ENCODE measurements around the gene LIPH. TPM values are rescaled to one million over a fixed set of nuclear protein-coding genes. Genes with fewer than 3 reads are reported as not detected.

LIPH gene
- polyA plus RNA-seq, 3 donors: not detected

GRCh38 chr3:185585859-185586685 is 33.7 kb upstream of the LIPH start, which contains the start of gene SENP2:
Gene SENP2, plus strand, starts transcription at chr3:185586295. Its CDS starts 119 bp downstream, at chr3:185586414.
- WGBS (ENCODE audit: insufficient coverage): under 1% methylated on average over 57 of the region's 64 CpGs
- no peak for TF ChIP-seq CTCF (IDR thresholded peaks at IDR 0.05)

GRCh38 chr3:185585518-185585858 is 33.1 kb upstream of the LIPH start:
- H3K9ac ChIP-seq (ENCODE audit: insufficient read depth, low read length, poor library complexity, severe bottlenecking): peak overlapping the region; percentile 97
- H3K27ac Mint-ChIP-seq: peak overlapping the region; percentile 96 to 98 (median 97)
- intact Hi-C loops (cut with micrococcal nuclease): no loop called here
- no peaks in the 10 kb centered on the region for H3K36me3 ChIP-seq (replicated peaks in 1 of 2; ENCODE audit: control insufficient read depth in 1 of 2, insufficient read depth in 2 of 2, low read length in 2 of 2)
- H3K9me3 Mint-ChIP-seq: peaks cover 0 to 2% (median 0%) of the 10 kb centered on the region in 7 donors
- H2AFZ ChIP-seq (ENCODE audit: insufficient read depth, low read depth, low read length, poor library complexity, severe bottlenecking): peak overlapping the region; percentile 83
- no peak for DNase-seq
- no peaks in the 10 kb centered on the region for H3K27me3 ChIP-seq (ENCODE audit: control insufficient read depth in 2 of 2, insufficient read depth in 2 of 2, low read length in 2 of 2)
- peak overlapping the region; percentile 44 to 96 (median 93) for H3K4me3 ChIP-seq (replicated peaks in 1 of 3; ENCODE audit: low read depth in 2 of 3, low read length in 3 of 3)
- peaks cover 14 to 18% of the 10 kb centered on the region in 2 donors for H3K4me1 ChIP-seq (ENCODE audit: control insufficient read depth in 1 of 2, insufficient read depth in 2 of 2, low read length in 2 of 2)
- peaks cover 0 to 2% (median 2%) of the 10 kb centered on the region in 3 donors for H3K27me3 Mint-ChIP-seq (ENCODE audit: low read depth in 3 of 3)
- H3K4me1 Mint-ChIP-seq: peaks cover 27% of the 10 kb centered on the region
- H3K79me2 ChIP-seq (ENCODE audit: insufficient read depth, low read length): peaks cover 40% of the 10 kb centered on the region
- H3K9me3 ChIP-seq (replicated peaks in 1 of 2; ENCODE audit: control insufficient read depth in 1 of 2, insufficient read depth in 1 of 2, low read length in 2 of 2): no peaks in the 10 kb centered on the region
- no peak for TF ChIP-seq CTCF (IDR thresholded peaks at IDR 0.05)
- no peaks in the 10 kb centered on the region for H4K20me1 ChIP-seq (ENCODE audit: insufficient read depth, low read length)
- 73% methylated on average over 4 of the region's 9 CpGs for WGBS (ENCODE audit: insufficient coverage)
- peaks cover 0 to 5% of the 10 kb centered on the region in 2 donors for H3K36me3 Mint-ChIP-seq
- peak overlapping the region; percentile 93 to 97 for H3K27ac ChIP-seq (ENCODE audit: low read depth in 1 of 2, low read length in 2 of 2)
- H3K4me3 Mint-ChIP-seq: peak overlapping the region; percentile 87 to 91
- H3K4me2 ChIP-seq (replicated peaks; ENCODE audit: extremely low read depth, low read length, poor library complexity, severe bottlenecking): peak overlapping the region; percentile 78

More at GRCh38 chr3:185585859-185586685, 33.7 kb upstream of the LIPH start, which contains the start of gene SENP2:
- peak; percentile 99 for DNase-seq
- Histone ChIP-seq H3K4me2 (replicated peaks; ENCODE audit: extremely low read depth, low read length, poor library complexity, severe bottlenecking) (peak within 1 kb of the TSS; percentile 85), H3K79me2 (ENCODE audit: insufficient read depth, low read length) (peaks cover 40% of the 10 kb centered on the region), H3K9ac (ENCODE audit: insufficient read depth, low read length, poor library complexity, severe bottlenecking) (peak within 1 kb of the TSS; percentile 97), H3K36me3 (replicated peaks in 1 of 2; ENCODE audit: control insufficient read depth in 1 of 2, insufficient read depth in 2 of 2, low read length in 2 of 2) (no peaks in the 10 kb centered on the region), H3K27me3 (ENCODE audit: control insufficient read depth in 2 of 2, insufficient read depth in 2 of 2, low read length in 2 of 2) (no peaks in the 10 kb centered on the region), H3K9me3 (replicated peaks in 1 of 2; ENCODE audit: control insufficient read depth in 1 of 2, insufficient read depth in 1 of 2, low read length in 2 of 2) (no peaks in the 10 kb centered on the region), H2AFZ (ENCODE audit: insufficient read depth, low read depth, low read length, poor library complexity, severe bottlenecking) (peak within 1 kb of the TSS; percentile 94), H3K4me3 (replicated peaks in 1 of 3; ENCODE audit: low read depth in 2 of 3, low read length in 3 of 3) (peak within 1 kb of the TSS; percentile 90 to 96 (median 93)), H3K4me1 (ENCODE audit: control insufficient read depth in 1 of 2, insufficient read depth in 2 of 2, low read length in 2 of 2) (peaks cover 14 to 18% of the 10 kb centered on the region in 2 donors), H4K20me1 (ENCODE audit: insufficient read depth, low read length) (no peaks in the 10 kb centered on the region), H3K27ac (ENCODE audit: low read depth in 1 of 2, low read length in 2 of 2) (peak within 1 kb of the TSS; percentile 93 to 97)
- Mint-ChIP-seq H3K9me3 (peaks cover 0 to 2% (median 0%) of the 10 kb centered on the region in 7 donors), H3K4me1 (peaks cover 27% of the 10 kb centered on the region), H3K36me3 (peaks cover 2 to 8% of the 10 kb centered on the region in 2 donors), H3K4me3 (peak within 1 kb of the TSS; percentile 87 to 91), H3K27ac (peak within 1 kb of the TSS; percentile 96 to 98 (median 97)), H3K27me3 (ENCODE audit: low read depth in 3 of 3) (peaks cover 0 to 2% (median 2%) of the 10 kb centered on the region in 3 donors)
- intact Hi-C loops (cut with micrococcal nuclease): no loop called here

Data from CD14-positive monocyte (primary cell).